Measurements from ENCODE around the gene KIAA0513. TPM values are rescaled to one million over a fixed set of nuclear protein-coding genes. Genes with fewer than 3 reads are reported as not detected.
A peak's percentile ranks its signal among the peaks of the same experiment; 100 is the strongest.

The KIAA0513 gene
- polyA plus RNA-seq, 5 donors = 4.6 to 9.3 (median 5.6) TPM

GRCh38 chr16:85003725-85004586 is 23.6 kb upstream of the KIAA0513 start:
- no peak for DNase-seq

GRCh38 chr16:85004587-85005205 is 22.9 kb upstream of the KIAA0513 start:
- peak in 1 of 2 donors; percentile 42 for DNase-seq

GRCh38 chr16:85005285-85006069 is 22.1 kb upstream of the KIAA0513 start:
- DNase-seq = no peak

- no peak for DNase-seq
These were observed 21.0 kb upstream of the KIAA0513 start for GRCh38 chr16:85006639-85007038.

- DNase-seq = no peak
These were observed 19.9 kb upstream of the KIAA0513 start for GRCh38 chr16:85007496-85008214.

GRCh38 chr16:85008271-85008670 is 19.3 kb upstream of the KIAA0513 start:
- DNase-seq = no peak

GRCh38 chr16:85010446-85010930 is 17.1 kb upstream of the KIAA0513 start:
- DNase-seq = no peak

GRCh38 chr16:85010931-85011845 is 16.4 kb upstream of the KIAA0513 start, which contains the start of gene ZDHHC7:
Gene ZDHHC7 (minus strand): TSS chr16:85011535. CDS start chr16:84990618, 20,917 bp downstream.
- DNase-seq = peak; percentile 91 to 92

- DNase-seq = no peak
These were observed 15.7 kb upstream of the KIAA0513 start for GRCh38 chr16:85011846-85012284.

- no peak for DNase-seq
These were observed 13.3 kb upstream of the KIAA0513 start for GRCh38 chr16:85014311-85014710.

GRCh38 chr16:85015481-85016187 is 12.0 kb upstream of the KIAA0513 start:
- no peak for DNase-seq

- DNase-seq = no peak
These were observed 10.4 kb upstream of the KIAA0513 start for GRCh38 chr16:85017151-85017550.

GRCh38 chr16:85017633-85018032 is 10.0 kb upstream of the KIAA0513 start:
- no peak for DNase-seq

- DNase-seq = no peak
These were observed 8.9 kb upstream of the KIAA0513 start for GRCh38 chr16:85018529-85019236.

- no peak for DNase-seq
These were observed 7.8 kb upstream of the KIAA0513 start for GRCh38 chr16:85019659-85020245.

- DNase-seq = no peak
These were observed 1.6 kb upstream of the KIAA0513 start for GRCh38 chr16:85025781-85026653.

GRCh38 chr16:85026703-85027102 is 892 bp upstream of the KIAA0513 start:
- DNase-seq = no peak
